Activated CD8-positive, alpha-beta T cell treated with anti-CD3 and anti-CD28 coated beads for 36 hours (primary cell): ENCODE measurements around the gene NYNRIN. TPM values are rescaled to one million over a fixed set of nuclear protein-coding genes. Genes with fewer than 3 reads are reported as not detected.

Experiments used
- ATAC-seq: fragments of 200-7000 bp; cut with Tn5 transposase; one replicate; pipeline ENCODE4 v1.10.0; 2021; ENCODE audit warnings: mild to moderate bottlenecking, moderate library complexity
- CTCF ChIA-PET: fragments of 350-600 bp; sonication (Branson Sonifier 250); formaldehyde crosslinking; loops from one replicate; lab custom pipeline; 2021; ENCODE audit warnings: antibody characterized with exemption; lab: Charles Lee
- POLR2A ChIA-PET: fragments of 350-600 bp; sonication (Branson Sonifier 250); formaldehyde crosslinking; loops from one replicate; lab custom pipeline; 2021; ENCODE audit warnings: antibody characterized with exemption; lab: Charles Lee
- DNase-seq: peaks from one replicate; pipeline ENCODE4 v3.0.0-alpha.2; 2020
- H3K27ac Mint-ChIP-seq: one replicate; pipeline ENCODE4 v1.8.0; 2021; ENCODE audit warnings: mild to moderate bottlenecking, mixed read lengths
- H3K27me3 Mint-ChIP-seq: one replicate; pipeline ENCODE4 v1.8.0; 2021; ENCODE audit warnings: mixed read lengths
- H3K36me3 Mint-ChIP-seq: one replicate; pipeline ENCODE4 v1.8.0; 2021; ENCODE audit warnings: low read depth, mixed read lengths
- H3K4me1 Mint-ChIP-seq: one replicate; pipeline ENCODE4 v1.8.0; 2021; ENCODE audit warnings: low read depth, mixed read lengths
- H3K4me3 Mint-ChIP-seq: one replicate; pipeline ENCODE4 v1.8.0; 2021; ENCODE audit warnings: mild to moderate bottlenecking, moderate library complexity, mixed read lengths
- H3K9me3 Mint-ChIP-seq: one replicate; pipeline ENCODE4 v1.8.0; 2021; ENCODE audit warnings: mixed read lengths
- CTCF ChIP-seq: fragments of 200-600 bp; IDR thresholded peaks from one replicate; pipeline ENCODE4 v1.8.0; 2022; ENCODE audit warnings: antibody characterized with exemption, mild to moderate bottlenecking
- intact Hi-C: fragments of 100-400 bp; cut with micrococcal nuclease; formaldehyde crosslinking; loops from one replicate; pipeline ENCODE4 v1.10.0; 2022
- total RNA-seq, 2 experiments: library from RNA; stranded (reverse); gene quantifications; one replicate each; pipeline ENCODE4 v1.2.3, GENCODE V29; 2021

The NYNRIN gene
- total RNA-seq, 2 experiments from 2014 or later, result 0.05 to 0.27 TPM

GRCh38 chr14:24422261-24422660, 23.5 kb downstream of the NYNRIN start:
- Mint-ChIP-seq H3K36me3 (no peaks in the 10 kb centered on the region), H3K27ac (no peak overlapping the region), H3K4me3 (no peak overlapping the region), H3K9me3 (no peaks in the 10 kb centered on the region), H3K4me1 (peaks cover 14% of the 10 kb centered on the region), H3K27me3 (no peaks in the 10 kb centered on the region)
- ChIA-PET CTCF (interaction anchor here (2.4 to 11.4 kb wide), 3 partner anchors 9 to 86 kb away, joined by 7 to 454 read pairs (median 43); partner anchors contain the start of genes ADCY4, CBLN3, KHNYN and RIPK3), POLR2A (no interaction called here)
- ATAC-seq (no peak), DNase-seq (no peak)
- intact Hi-C loops, result no loop called here
- TF ChIP-seq CTCF, result no peak

- no peaks in the 10 kb centered on the region for H3K27me3 Mint-ChIP-seq
- ChIA-PET POLR2A (interaction anchor here (0.7 to 2.2 kb wide), 3 partner anchors 9 to 14 kb away, joined by 3 to 8 read pairs (median 5); no protein-coding TSS in a partner anchor), CTCF (interaction anchor here (1.4 to 11.4 kb wide), 6 partner anchors 8 to 96 kb away, joined by 4 to 454 read pairs (median 18); partner anchors contain the start of genes ADCY4, CBLN3, KHNYN and RIPK3)
- TF ChIP-seq CTCF, result no peak
- DNase-seq, result no peak
- intact Hi-C loops, result no loop called here
- H3K27ac Mint-ChIP-seq, result no peak overlapping the region
- H3K9me3 Mint-ChIP-seq, result no peaks in the 10 kb centered on the region
- no peak for ATAC-seq
- H3K36me3 Mint-ChIP-seq, result no peaks in the 10 kb centered on the region
- H3K4me1 Mint-ChIP-seq, result peaks cover 16% of the 10 kb centered on the region
- H3K4me3 Mint-ChIP-seq, result no peak overlapping the region
Measured at GRCh38 chr14:24422694-24423601, 24.1 kb downstream of the NYNRIN start.

- Mint-ChIP-seq H3K27me3 (no peaks in the 10 kb centered on the region), H3K4me3 (no peak overlapping the region), H3K36me3 (no peaks in the 10 kb centered on the region), H3K9me3 (no peaks in the 10 kb centered on the region), H3K27ac (peak overlapping the region; percentile 31), H3K4me1 (peaks cover 23% of the 10 kb centered on the region)
- intact Hi-C loops, result no loop called here
- POLR2A ChIA-PET, result interaction anchor here (1.1 to 1.3 kb wide), 2 partner anchors 11 to 60 kb away, joined by 6 read pairs; no protein-coding TSS in a partner anchor
- CTCF ChIA-PET, result interaction anchor here (0.9 to 11.4 kb wide), 7 partner anchors 11 to 118 kb away, joined by 3 to 454 read pairs (median 5); partner anchors contain the start of genes ADCY4, CIDEB and RIPK3
- ATAC-seq (no peak), DNase-seq (no peak)
- no peak for TF ChIP-seq CTCF
Measured at GRCh38 chr14:24425704-24426103, 26.9 kb downstream of the NYNRIN start.

GRCh38 chr14:24426150-24426911, 27.5 kb downstream of the NYNRIN start:
- no peak for TF ChIP-seq CTCF
- ATAC-seq (no peak), DNase-seq (no peak)
- Mint-ChIP-seq H3K27ac (no peak overlapping the region), H3K27me3 (no peaks in the 10 kb centered on the region), H3K4me1 (peaks cover 27% of the 10 kb centered on the region), H3K36me3 (peaks cover 4% of the 10 kb centered on the region), H3K9me3 (no peaks in the 10 kb centered on the region), H3K4me3 (no peak overlapping the region)
- CTCF ChIA-PET, result interaction anchor here (1.1 to 11.4 kb wide), 6 partner anchors 8 to 318 kb away, joined by 3 to 454 read pairs (median 8); partner anchors contain the start of genes ADCY4 and RIPK3
- POLR2A ChIA-PET, result interaction anchor here (6.8 to 7.8 kb wide), 2 partner anchors 16 to 94 kb away, joined by 74 to 82 read pairs; partner anchors contain the start of genes ADCY4 and SDR39U1
- intact Hi-C loops, result no loop called here
